ENCODE measurements around the gene CDH23. TPM values are rescaled to one million over a fixed set of nuclear protein-coding genes. Genes with fewer than 3 reads are reported as not detected.

Gene CDH23
- total RNA-seq, 4 donors from 2014 or later = 7.1 to 56.2 (median 25.4) TPM

- H3K27me3 ChIP-seq = no peaks in the 10 kb centered on the region
- H3K27ac ChIP-seq = no peak overlapping the region
- H3K9me3 ChIP-seq = no peaks in the 10 kb centered on the region
- H3K4me1 ChIP-seq = no peaks in the 10 kb centered on the region
- no peaks in the 10 kb centered on the region for H3K36me3 ChIP-seq
- TF ChIP-seq POLR2A (IDR thresholded peaks at IDR 0.05) (no peak), CTCF (IDR thresholded peaks at IDR 0.05) (no peak)
- intact Hi-C loops (cut with DNase I; ENCODE audit: low total_unique reads) = no loop called here
- no peak overlapping the region for H3K4me3 ChIP-seq
- DNase-seq = no peak
Observed at GRCh38 chr10:71504168-71504567, 107.4 kb downstream of the CDH23 start.

DNA sequence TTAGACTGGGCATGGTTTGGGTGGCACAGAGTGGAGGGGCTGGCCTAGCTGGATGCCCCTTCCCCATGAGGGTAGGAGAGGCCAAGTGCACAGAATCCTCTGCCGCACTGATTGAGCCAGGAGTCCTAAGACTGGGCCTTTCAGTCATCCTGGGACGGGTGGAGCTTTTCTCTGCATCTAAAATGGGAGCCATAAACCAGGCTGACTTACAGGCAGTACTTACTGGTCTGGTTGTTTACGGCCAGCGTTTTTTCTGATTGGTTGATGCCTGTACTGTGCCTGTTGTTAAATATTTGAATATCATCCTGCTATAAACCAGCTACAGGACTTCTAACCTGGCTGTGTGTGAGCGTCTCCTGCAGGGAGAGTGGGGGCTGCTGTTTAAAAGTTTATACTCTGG, 107.8 kb downstream of the CDH23 start:
- TF ChIP-seq CTCF (IDR thresholded peaks at IDR 0.05) (no peak), POLR2A (IDR thresholded peaks at IDR 0.05) (no peak)
- DNase-seq = no peak
- H3K4me1 ChIP-seq = no peaks in the 10 kb centered on the region
- intact Hi-C loops (cut with DNase I; ENCODE audit: low total_unique reads) = no loop called here
- no peaks in the 10 kb centered on the region for H3K9me3 ChIP-seq
- no peaks in the 10 kb centered on the region for H3K27me3 ChIP-seq
- H3K36me3 ChIP-seq = no peaks in the 10 kb centered on the region
- H3K4me3 ChIP-seq = no peak overlapping the region
- no peak overlapping the region for H3K27ac ChIP-seq

- no peaks in the 10 kb centered on the region for H3K9me3 ChIP-seq
- H3K36me3 ChIP-seq = no peaks in the 10 kb centered on the region
- H3K4me1 ChIP-seq = no peaks in the 10 kb centered on the region
- H3K4me3 ChIP-seq = no peak overlapping the region
- no peaks in the 10 kb centered on the region for H3K27me3 ChIP-seq
- intact Hi-C loops (cut with DNase I; ENCODE audit: low total_unique reads) = no loop called here
- no peak for TF ChIP-seq POLR2A (IDR thresholded peaks at IDR 0.05)
- no peak for TF ChIP-seq CTCF (IDR thresholded peaks at IDR 0.05)
- no peak for DNase-seq
- H3K27ac ChIP-seq = no peak overlapping the region
Observed at GRCh38 chr10:71505862-71506261, 109.1 kb downstream of the CDH23 start.

DNA sequence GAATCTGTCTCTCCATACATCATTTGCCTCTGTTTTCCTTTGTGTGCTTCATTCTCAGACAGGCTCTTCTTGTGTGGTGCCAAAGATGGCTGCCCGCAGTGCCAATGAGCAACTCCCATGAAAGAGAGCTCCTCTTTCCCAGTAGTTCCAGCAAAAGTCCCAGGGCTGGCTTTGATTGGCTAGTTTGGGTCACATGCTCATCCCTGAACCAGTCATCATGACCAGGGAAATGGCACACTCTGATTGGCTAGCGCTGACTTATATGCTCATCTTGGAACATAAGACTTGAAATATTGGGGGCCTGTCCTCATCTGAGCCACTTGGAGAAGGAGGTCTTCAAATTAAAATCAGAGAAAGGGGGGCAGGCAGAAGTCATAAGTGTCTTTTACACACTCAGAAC, 112.7 kb downstream of the CDH23 start:
- H3K9me3 ChIP-seq = no peaks in the 10 kb centered on the region
- TF ChIP-seq POLR2A (IDR thresholded peaks at IDR 0.05) (no peak), CTCF (IDR thresholded peaks at IDR 0.05) (no peak)
- no peaks in the 10 kb centered on the region for H3K27me3 ChIP-seq
- H3K4me1 ChIP-seq = no peaks in the 10 kb centered on the region
- H3K4me3 ChIP-seq = no peak overlapping the region
- no peak for DNase-seq
- no peak overlapping the region for H3K27ac ChIP-seq
- no peaks in the 10 kb centered on the region for H3K36me3 ChIP-seq
- intact Hi-C loops (cut with DNase I; ENCODE audit: low total_unique reads) = no loop called here

DNA sequence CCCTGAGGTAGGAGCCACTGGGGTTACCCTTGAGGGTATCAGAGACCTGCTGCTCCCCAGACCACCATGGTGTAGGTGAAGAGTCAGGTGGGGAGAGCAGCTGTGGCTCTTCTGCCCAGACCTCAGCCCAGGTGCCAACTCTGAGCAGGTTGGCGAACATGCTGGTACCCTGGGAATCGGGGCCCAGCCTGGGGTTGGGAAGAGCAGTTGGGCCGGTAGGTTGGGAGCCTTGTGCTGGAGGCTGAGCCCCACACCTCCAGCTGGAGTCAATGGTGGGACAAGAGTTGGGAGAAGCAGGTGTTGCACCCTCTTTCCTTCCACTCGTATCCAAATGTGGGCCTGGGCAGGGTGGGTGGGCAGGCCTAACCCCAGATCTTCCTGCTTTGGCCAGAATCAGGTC, 114.5 kb downstream of the CDH23 start:
- H3K27ac ChIP-seq = no peak overlapping the region
- H3K36me3 ChIP-seq = no peaks in the 10 kb centered on the region
- no peak for DNase-seq
- no peak overlapping the region for H3K4me3 ChIP-seq
- intact Hi-C loops (cut with DNase I; ENCODE audit: low total_unique reads) = no loop called here
- H3K9me3 ChIP-seq = no peaks in the 10 kb centered on the region
- H3K4me1 ChIP-seq = no peaks in the 10 kb centered on the region
- no peaks in the 10 kb centered on the region for H3K27me3 ChIP-seq
- TF ChIP-seq POLR2A (IDR thresholded peaks at IDR 0.05) (no peak), CTCF (IDR thresholded peaks at IDR 0.05) (no peak)

All from uterus (tissue), 4 donors.